ENCODE data around the gene NBPF3.

Gene NBPF3

GRCh38 chr1:21434394-21434793 lies 5.5 kb upstream of the NBPF3 start:
- no peaks in the 10 kb centered on the region for H3K27me3 ChIP-seq (ENCODE audit: control insufficient read depth, low read length)
- no peak for TF ChIP-seq CTCF (IDR thresholded peaks at IDR 0.05; ENCODE audit: low read depth, low read length, poor library complexity, severe bottlenecking)
- TF ChIP-seq EZH2phosphoT487 (IDR thresholded peaks at IDR 0.05; ENCODE audit: borderline replicate concordance, low read length): no peak
- H3K79me2 ChIP-seq (ENCODE audit: control insufficient read depth, low read length): no peaks in the 10 kb centered on the region
- no peaks in the 10 kb centered on the region for H3K9me2 ChIP-seq (replicated peaks; ENCODE audit: control insufficient read depth, low read length)
- no peaks in the 10 kb centered on the region for H3F3A ChIP-seq (ENCODE audit: control insufficient read depth, insufficient read depth)
- no peak overlapping the region for H3K4me3 ChIP-seq (ENCODE audit: low read length)
- no peak overlapping the region for H3K27ac ChIP-seq (ENCODE audit: low read depth, low read length)
- no peaks in the 10 kb centered on the region; the same call in 1 of the 2 replicates for H3K4me1 ChIP-seq (ENCODE audit: control insufficient read depth, low read length)
- no peaks in the 10 kb centered on the region for H3K9me3 ChIP-seq (ENCODE audit: control insufficient read depth, insufficient read depth, low read length)
- H3K36me3 ChIP-seq (ENCODE audit: control insufficient read depth, low read length): no peaks in the 10 kb centered on the region
- H3K4me2 ChIP-seq (ENCODE audit: low read length): no peak overlapping the region
- H4K20me1 ChIP-seq (ENCODE audit: control insufficient read depth, insufficient read depth, low read depth, low read length): no peaks in the 10 kb centered on the region

GRCh38 chr1:21435646-21436487 lies 4.1 kb upstream of the NBPF3 start:
- Histone ChIP-seq H3K4me1 (ENCODE audit: control insufficient read depth, low read length) (no peaks in the 10 kb centered on the region; the same call in none of the 2 replicates), H4K20me1 (ENCODE audit: control insufficient read depth, insufficient read depth, low read depth, low read length) (no peaks in the 10 kb centered on the region), H3K9me3 (ENCODE audit: control insufficient read depth, insufficient read depth, low read length) (no peaks in the 10 kb centered on the region), H3K27ac (ENCODE audit: low read depth, low read length) (no peak overlapping the region), H3K79me2 (ENCODE audit: control insufficient read depth, low read length) (peaks cover 4% of the 10 kb centered on the region), H3F3A (ENCODE audit: control insufficient read depth, insufficient read depth) (no peaks in the 10 kb centered on the region), H3K4me3 (ENCODE audit: low read length) (no peak overlapping the region), H3K36me3 (ENCODE audit: control insufficient read depth, low read length) (no peaks in the 10 kb centered on the region), H3K9me2 (replicated peaks; ENCODE audit: control insufficient read depth, low read length) (no peaks in the 10 kb centered on the region), H3K27me3 (ENCODE audit: control insufficient read depth, low read length) (no peaks in the 10 kb centered on the region), H3K4me2 (ENCODE audit: low read length) (no peak overlapping the region)
- TF ChIP-seq CTCF (IDR thresholded peaks at IDR 0.05; ENCODE audit: low read depth, low read length, poor library complexity, severe bottlenecking) (no peak), EZH2phosphoT487 (IDR thresholded peaks at IDR 0.05; ENCODE audit: borderline replicate concordance, low read length) (no peak)

- H3K4me2 ChIP-seq (ENCODE audit: low read length): no peak overlapping the region
- H3F3A ChIP-seq (ENCODE audit: control insufficient read depth, insufficient read depth): no peaks in the 10 kb centered on the region
- no peaks in the 10 kb centered on the region for H3K36me3 ChIP-seq (ENCODE audit: control insufficient read depth, low read length)
- no peaks in the 10 kb centered on the region; the same call in none of the 2 replicates for H3K4me1 ChIP-seq (ENCODE audit: control insufficient read depth, low read length)
- H3K27me3 ChIP-seq (ENCODE audit: control insufficient read depth, low read length): no peaks in the 10 kb centered on the region
- H3K4me3 ChIP-seq (ENCODE audit: low read length): no peak overlapping the region
- H3K9me2 ChIP-seq (replicated peaks; ENCODE audit: control insufficient read depth, low read length): no peaks in the 10 kb centered on the region
- no peak overlapping the region for H3K27ac ChIP-seq (ENCODE audit: low read depth, low read length)
- TF ChIP-seq EZH2phosphoT487 (IDR thresholded peaks at IDR 0.05; ENCODE audit: borderline replicate concordance, low read length) (no peak), CTCF (IDR thresholded peaks at IDR 0.05; ENCODE audit: low read depth, low read length, poor library complexity, severe bottlenecking) (no peak)
- peaks cover 11% of the 10 kb centered on the region for H3K79me2 ChIP-seq (ENCODE audit: control insufficient read depth, low read length)
- H3K9me3 ChIP-seq (ENCODE audit: control insufficient read depth, insufficient read depth, low read length): no peaks in the 10 kb centered on the region
- no peaks in the 10 kb centered on the region for H4K20me1 ChIP-seq (ENCODE audit: control insufficient read depth, insufficient read depth, low read depth, low read length)
Measured at GRCh38 chr1:21436488-21437340, 3.2 kb upstream of the NBPF3 start.

Measured in DOHH2 (cell line).